ENCODE measurements around the gene PSMB5. TPM values are rescaled to one million over a fixed set of nuclear protein-coding genes. Genes with fewer than 3 reads are reported as not detected.

PSMB5 gene
- total and polyA plus RNA-seq, 9 of the 15 experiments (the other 6 are each of a cell fraction or from before 2014, with no cell fraction given): 198 to 1,870 (median 269) TPM

DNA sequence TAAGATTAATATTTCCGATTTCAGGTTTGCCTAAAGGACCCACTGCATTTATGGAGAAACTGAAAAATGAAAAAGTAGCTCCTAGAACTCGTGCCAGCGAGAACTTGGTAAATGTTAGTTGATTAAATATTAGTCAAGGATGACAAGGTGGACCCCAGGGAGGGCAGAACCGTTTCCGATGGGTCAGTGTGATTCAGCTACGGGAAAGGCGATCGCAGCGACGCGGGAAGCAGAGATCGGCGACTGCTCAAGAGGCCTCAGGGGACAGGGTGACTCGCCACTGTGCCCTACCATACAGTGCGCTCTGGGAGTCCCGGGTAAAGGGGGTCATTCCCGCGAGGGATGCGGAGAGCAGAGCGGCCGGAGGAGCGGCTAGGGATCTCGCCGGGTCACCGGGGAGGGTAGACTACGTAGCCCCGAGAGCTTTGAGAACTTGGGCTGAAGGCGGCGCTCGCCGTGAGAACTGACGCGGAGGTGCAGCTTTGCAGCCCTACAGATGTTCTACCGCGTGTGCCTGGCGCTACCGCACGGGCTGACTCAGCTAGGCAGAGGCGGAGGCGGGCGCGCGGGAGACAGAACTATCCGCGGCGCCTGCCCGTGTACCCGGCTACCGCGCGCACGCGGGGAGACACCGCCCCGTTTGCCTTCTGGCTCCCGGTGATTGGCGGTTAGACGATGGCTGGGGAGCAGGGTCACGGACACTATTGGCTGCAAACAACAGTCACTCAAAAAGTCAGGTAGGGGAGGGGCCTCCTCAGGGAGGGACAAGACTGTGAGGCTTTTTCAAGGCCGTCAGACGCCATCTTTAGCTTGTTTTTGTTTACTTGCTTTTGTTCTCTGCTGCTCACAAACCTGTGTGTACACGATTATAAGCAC is 27.9 kb downstream of the PSMB5 start (continued):
- TF ChIP-seq GTF2A2 (tag; IDR thresholded peaks at IDR 0.05) (no peak), HBP1 (CRISPR knock-in tag; IDR thresholded peaks at IDR 0.05) (no peak), PTRF (tag; IDR thresholded peaks at IDR 0.05) (no peak), ETS2 (tag; IDR thresholded peaks at IDR 0.05; ENCODE audit: borderline replicate concordance, poor library complexity, severe bottlenecking) (no peak), TCF7L2 (IDR thresholded peaks at IDR 0.05; ENCODE audit: low read depth, low read length) (no peak), HMG20B (CRISPR knock-in tag; IDR thresholded peaks at IDR 0.05) (no peak), CSDE1 (IDR thresholded peaks at IDR 0.05) (no peak), HNRNPL (IDR thresholded peaks at IDR 0.05; ENCODE audit: low read depth, low read length) (peak; percentile 58; the same call in 1 of the 2 replicates), ILF3 (IDR thresholded peaks at IDR 0.05; ENCODE audit: borderline replicate concordance) (no peak), SRSF7 (optimal IDR thresholded peaks at IDR 0.05; ENCODE audit: low read depth, low read length) (no peak), ZNF124 (CRISPR knock-in tag; IDR thresholded peaks at IDR 0.05) (no peak), RB1 (IDR thresholded peaks at IDR 0.05; ENCODE audit: low read depth) (peak; percentile 94), NR2C2 (CRISPR knock-in tag; IDR thresholded peaks at IDR 0.05) (no peak), NR2C2 (tag; IDR thresholded peaks at IDR 0.05) (peak; percentile 70), PHF8 (IDR thresholded peaks at IDR 0.05; ENCODE audit: borderline replicate concordance, low read length) (peak; percentile 94), ZNF282 (CRISPR knock-in tag; IDR thresholded peaks at IDR 0.05) (no peak), ZKSCAN1 (IDR thresholded peaks at IDR 0.05; ENCODE audit: low read depth, low read length) (peak; percentile 16; the same call in 1 of the 2 replicates), CTBP1 (IDR thresholded peaks at IDR 0.05; ENCODE audit: borderline replicate concordance) (peak; percentile 97), ZNF384 (IDR thresholded peaks at IDR 0.05; ENCODE audit: low read depth, low read length) (no peak), RAD21 (CRISPR knock-in tag; conservative IDR thresholded peaks at IDR 0.05 in 1 of 2, IDR thresholded peaks at IDR 0.05 in 1 of 2) (peak in 1 of 2 experiments; percentile 35; a peak in 2 of 4 replicates), TEAD4 (IDR thresholded peaks at IDR 0.05; ENCODE audit: low read length) (no peak), TEAD4 (CRISPR knock-in tag; IDR thresholded peaks at IDR 0.05; ENCODE audit: borderline replicate concordance) (no peak; the same call in 1 of the 2 replicates), IFI16 (CRISPR knock-in tag; IDR thresholded peaks at IDR 0.05) (no peak)
- TF ChIP-seq, protein P1, sequence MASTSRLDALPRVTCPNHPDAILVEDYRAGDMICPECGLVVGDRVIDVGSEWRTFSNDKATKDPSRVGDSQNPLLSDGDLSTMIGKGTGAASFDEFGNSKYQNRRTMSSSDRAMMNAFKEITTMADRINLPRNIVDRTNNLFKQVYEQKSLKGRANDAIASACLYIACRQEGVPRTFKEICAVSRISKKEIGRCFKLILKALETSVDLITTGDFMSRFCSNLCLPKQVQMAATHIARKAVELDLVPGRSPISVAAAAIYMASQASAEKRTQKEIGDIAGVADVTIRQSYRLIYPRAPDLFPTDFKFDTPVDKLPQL (IDR thresholded peaks at IDR 0.05; ENCODE audit: extremely low read depth, insufficient read length): no peak
- TF ChIP-seq, protein P2, sequence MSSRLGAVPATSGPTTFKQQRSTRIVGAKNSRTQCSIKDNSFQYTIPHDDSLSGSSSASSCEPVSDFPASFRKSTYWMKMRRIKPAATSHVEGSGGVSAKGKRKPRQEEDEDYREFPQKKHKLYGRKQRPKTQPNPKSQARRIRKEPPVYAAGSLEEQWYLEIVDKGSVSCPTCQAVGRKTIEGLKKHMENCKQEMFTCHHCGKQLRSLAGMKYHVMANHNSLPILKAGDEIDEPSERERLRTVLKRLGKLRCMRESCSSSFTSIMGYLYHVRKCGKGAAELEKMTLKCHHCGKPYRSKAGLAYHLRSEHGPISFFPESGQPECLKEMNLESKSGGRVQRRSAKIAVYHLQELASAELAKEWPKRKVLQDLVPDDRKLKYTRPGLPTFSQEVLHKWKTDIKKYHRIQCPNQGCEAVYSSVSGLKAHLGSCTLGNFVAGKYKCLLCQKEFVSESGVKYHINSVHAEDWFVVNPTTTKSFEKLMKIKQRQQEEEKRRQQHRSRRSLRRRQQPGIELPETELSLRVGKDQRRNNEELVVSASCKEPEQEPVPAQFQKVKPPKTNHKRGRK (tag; IDR thresholded peaks at IDR 0.05): no peak
